Stimulated activated memory B cell treated with anti-CD40 and anti-IgM and Interleukin-4, amounts not matched to agents 10 μg/mL and 1 μg/mL and 100 μg/mL, for 72 hours (primary cell): ENCODE results near the gene MEF2D.

ENCODE experiments used
- ATAC-seq: fragments of 150-1000 bp; cut with Tn5 transposase; 2 replicates; pipeline ENCODE4 v1.10.0; 2021
- H3K27ac Mint-ChIP-seq: one replicate; pipeline ENCODE4 v1.8.0; 2022; ENCODE audit warnings: mild to moderate bottlenecking, mixed read lengths
- H3K27me3 Mint-ChIP-seq: one replicate; pipeline ENCODE4 v1.8.0; 2022; ENCODE audit warnings: mixed read lengths
- H3K36me3 Mint-ChIP-seq: one replicate; pipeline ENCODE4 v1.8.0; 2022; ENCODE audit warnings: mixed read lengths
- H3K4me1 Mint-ChIP-seq: one replicate; pipeline ENCODE4 v1.8.0; 2022; ENCODE audit warnings: mixed read lengths
- H3K4me3 Mint-ChIP-seq: one replicate; pipeline ENCODE4 v1.8.0; 2022; ENCODE audit warnings: mild to moderate bottlenecking, moderate library complexity, mixed read lengths
- H3K9me3 Mint-ChIP-seq: one replicate; pipeline ENCODE4 v1.8.0; 2022; ENCODE audit warnings: mixed read lengths

Gene MEF2D

DNA sequence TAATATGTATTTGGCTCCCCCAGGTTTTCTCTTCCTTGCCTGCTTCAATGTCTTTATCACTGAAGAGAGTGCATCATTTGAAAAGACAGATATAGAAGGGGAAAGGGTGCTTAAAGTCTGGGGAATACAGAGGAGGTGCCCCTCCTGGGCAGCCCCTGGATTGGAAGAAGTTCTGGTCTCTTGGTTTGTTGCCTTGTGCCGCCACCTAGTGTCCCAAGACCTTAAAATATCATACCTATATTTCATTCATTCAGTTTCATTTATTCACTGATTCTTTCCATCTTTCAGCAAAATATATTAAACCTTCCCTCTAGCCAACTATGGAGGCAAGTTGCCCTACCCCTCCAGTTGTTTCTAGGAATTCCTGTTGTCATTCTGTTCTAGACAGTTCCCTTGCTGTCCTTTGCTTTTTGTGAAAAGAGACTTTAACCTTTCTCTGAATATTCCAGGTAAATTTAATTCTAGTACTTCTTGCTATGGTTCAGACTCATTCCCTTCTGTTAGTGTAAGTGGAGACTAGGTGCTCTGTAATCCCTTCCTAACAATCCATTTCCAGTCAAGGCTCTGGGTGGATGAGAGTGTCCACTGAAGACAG, 56.1 kb downstream of the MEF2D start:
- H3K4me3 Mint-ChIP-seq, result no peak overlapping the region
- peaks cover 80% of the 10 kb centered on the region for H3K27me3 Mint-ChIP-seq
- H3K27ac Mint-ChIP-seq, result no peak overlapping the region
- no peaks in the 10 kb centered on the region for H3K9me3 Mint-ChIP-seq
- no peak for ATAC-seq
- H3K36me3 Mint-ChIP-seq, result no peaks in the 10 kb centered on the region
- peaks cover 7% of the 10 kb centered on the region for H3K4me1 Mint-ChIP-seq

DNA sequence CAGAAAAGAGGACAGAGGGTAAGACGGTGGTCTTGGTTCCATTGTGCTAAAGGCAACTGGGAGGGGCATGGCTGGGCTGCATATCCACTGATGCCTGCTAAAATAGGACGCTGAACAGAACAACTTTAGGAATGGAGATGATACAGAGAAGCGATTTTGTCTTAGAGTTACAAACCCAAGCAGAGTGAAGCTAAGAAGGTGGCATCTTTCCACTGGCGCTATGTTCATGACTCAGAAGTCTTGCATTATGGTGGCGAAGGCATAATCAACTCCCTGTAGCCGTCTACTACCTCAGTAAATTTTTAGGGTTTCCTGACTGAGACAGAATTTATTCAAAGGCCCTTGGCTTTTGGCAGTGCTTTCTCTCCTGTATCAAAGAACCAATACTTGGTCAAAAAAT, 57.3 kb downstream of the MEF2D start:
- H3K27ac Mint-ChIP-seq, result no peak overlapping the region
- no peaks in the 10 kb centered on the region for H3K36me3 Mint-ChIP-seq
- H3K27me3 Mint-ChIP-seq, result peaks cover 85% of the 10 kb centered on the region
- peaks cover 13% of the 10 kb centered on the region for H3K4me1 Mint-ChIP-seq
- no peaks in the 10 kb centered on the region for H3K9me3 Mint-ChIP-seq
- no peak for ATAC-seq
- no peak overlapping the region for H3K4me3 Mint-ChIP-seq

DNA sequence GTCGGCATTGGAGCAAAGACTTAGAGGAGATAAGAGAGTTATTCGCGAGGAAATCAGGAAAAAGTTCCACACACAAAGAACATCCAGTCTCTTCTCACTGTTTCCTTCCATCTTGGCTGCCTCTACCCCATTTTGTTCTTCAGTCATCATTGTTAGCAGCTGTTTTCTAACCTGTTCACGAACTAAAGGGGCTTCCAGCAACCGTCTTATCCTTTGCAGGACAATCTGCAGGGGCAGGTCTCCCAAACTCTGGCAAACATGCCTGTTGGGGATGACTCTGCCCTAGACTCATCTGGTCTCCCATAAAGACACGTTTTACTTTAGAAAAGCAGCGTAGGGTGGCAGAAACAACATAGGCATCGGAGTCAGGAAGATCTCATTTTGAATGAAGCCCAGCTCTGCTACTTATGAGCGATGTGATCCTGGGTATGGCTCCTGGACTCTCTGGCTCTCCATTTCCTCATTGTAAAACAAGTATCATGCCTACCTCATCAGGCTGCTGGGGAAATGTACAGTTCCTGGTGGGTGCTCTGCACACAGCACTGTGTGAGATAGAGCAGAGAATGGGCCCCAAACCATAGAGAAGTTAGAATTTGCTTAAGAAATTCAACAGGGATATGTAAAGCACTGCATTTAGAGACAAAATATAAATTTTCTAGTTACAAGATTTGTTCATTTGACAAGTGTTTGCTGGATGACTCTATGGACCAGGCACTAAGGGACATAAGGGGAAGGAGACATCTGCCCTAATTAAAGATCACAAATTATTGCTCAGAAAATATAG, 59.7 kb downstream of the MEF2D start:
- H3K9me3 Mint-ChIP-seq, result no peaks in the 10 kb centered on the region
- peaks cover 28% of the 10 kb centered on the region for H3K4me1 Mint-ChIP-seq
- H3K27ac Mint-ChIP-seq, result no peak overlapping the region
- H3K27me3 Mint-ChIP-seq, result peaks cover 85% of the 10 kb centered on the region
- no peak for ATAC-seq
- no peak overlapping the region for H3K4me3 Mint-ChIP-seq
- H3K36me3 Mint-ChIP-seq, result no peaks in the 10 kb centered on the region

DNA sequence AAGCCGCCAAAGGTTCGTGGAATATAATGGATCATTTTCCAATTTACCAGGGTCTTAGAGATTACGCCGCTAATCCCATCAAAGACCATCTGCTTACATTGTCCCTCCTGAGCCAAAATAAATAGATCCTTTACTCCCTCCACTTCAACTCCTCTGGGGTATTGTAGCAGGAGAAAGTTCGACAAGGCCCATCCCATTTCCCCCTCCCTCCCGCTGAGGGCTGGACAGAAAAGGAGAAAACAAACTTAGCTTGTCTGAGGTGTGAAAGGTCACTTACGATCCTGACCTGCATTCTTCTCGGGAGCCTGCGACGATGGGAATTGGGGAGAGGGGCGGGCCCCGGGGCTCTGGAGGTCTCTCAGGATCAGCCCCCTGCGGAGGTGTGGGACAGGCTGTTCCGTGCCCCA, 60.8 kb downstream of the MEF2D start:
- Mint-ChIP-seq H3K9me3 (no peaks in the 10 kb centered on the region), H3K36me3 (no peaks in the 10 kb centered on the region), H3K4me3 (no peak overlapping the region), H3K27me3 (peaks cover 85% of the 10 kb centered on the region), H3K27ac (no peak overlapping the region), H3K4me1 (peaks cover 34% of the 10 kb centered on the region)
- no peak for ATAC-seq

DNA sequence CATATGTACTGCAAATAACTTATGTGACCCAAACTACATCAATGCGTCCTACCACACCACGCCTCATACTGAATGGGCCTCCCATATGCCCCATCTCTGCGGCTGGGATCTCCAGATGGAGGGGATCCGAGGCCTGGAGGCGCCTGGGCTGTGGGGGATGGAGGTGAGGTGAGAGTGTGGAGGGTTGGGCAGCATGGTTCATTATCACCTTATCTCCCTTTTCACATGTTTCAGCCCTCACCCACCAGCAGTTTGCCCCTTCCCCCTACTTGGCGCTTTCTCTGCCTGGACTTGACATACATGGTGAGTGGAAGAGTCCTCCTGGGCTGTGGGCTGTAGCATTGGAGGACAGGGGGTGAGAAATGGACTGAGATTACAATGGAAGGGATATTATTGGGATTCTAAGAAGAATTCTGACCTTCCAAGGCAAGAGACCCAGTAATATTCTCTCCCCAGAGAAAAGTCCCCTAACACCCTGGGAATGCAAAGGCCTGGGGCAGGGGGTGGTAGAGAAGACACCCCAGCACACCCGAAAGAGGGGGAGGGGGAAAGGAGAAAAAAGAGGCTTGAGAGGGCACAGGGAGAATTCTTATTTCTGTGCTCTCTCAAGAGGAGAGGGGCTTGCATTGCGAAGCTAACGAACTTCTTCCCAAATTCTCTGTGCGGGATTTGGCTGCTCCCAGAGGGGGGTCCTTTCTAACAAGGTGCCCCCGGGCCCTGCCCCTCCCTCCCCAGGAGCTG, 61.4 kb downstream of the MEF2D start:
- Mint-ChIP-seq H3K4me1 (peaks cover 34% of the 10 kb centered on the region), H3K36me3 (no peaks in the 10 kb centered on the region), H3K4me3 (no peak overlapping the region), H3K27me3 (peaks cover 85% of the 10 kb centered on the region), H3K9me3 (no peaks in the 10 kb centered on the region), H3K27ac (no peak overlapping the region)
- no peak for ATAC-seq

DNA sequence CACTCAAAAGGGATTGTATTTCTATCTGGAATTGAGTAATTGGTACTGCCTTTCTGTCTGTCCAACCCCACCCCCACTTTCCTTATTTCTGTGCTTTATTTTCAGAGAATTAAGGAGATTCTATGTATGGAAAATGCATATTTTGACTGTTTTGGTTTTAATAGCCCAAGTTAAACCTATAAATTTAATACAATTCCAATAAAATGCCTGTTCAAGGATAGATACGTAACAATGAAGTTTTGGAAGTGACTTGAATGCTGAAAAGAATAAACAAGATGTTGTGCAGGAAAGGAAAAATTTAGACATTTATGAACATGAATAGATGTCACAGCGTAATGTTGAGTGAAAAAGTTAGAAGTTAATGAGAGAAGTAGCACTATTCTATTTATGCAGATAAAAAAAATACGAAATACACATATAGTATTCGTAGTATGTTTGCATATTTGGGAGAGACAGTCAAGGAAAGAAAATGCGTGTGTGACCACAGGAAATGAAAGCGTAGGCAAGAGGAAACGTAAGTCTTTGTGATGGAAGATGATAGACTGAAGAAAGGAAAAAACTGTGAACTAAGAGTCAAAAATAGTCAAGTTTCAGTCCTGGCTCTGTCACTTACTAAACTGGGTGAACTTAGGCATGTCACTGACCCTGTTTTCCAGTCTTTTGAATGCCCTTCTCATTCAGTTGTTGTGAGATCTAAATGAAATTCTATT, 62.1 kb downstream of the MEF2D start:
- no peaks in the 10 kb centered on the region for H3K9me3 Mint-ChIP-seq
- no peak overlapping the region for H3K4me3 Mint-ChIP-seq
- peaks cover 88% of the 10 kb centered on the region for H3K27me3 Mint-ChIP-seq
- no peak overlapping the region for H3K27ac Mint-ChIP-seq
- no peaks in the 10 kb centered on the region for H3K36me3 Mint-ChIP-seq
- no peak for ATAC-seq
- H3K4me1 Mint-ChIP-seq, result peaks cover 34% of the 10 kb centered on the region

DNA sequence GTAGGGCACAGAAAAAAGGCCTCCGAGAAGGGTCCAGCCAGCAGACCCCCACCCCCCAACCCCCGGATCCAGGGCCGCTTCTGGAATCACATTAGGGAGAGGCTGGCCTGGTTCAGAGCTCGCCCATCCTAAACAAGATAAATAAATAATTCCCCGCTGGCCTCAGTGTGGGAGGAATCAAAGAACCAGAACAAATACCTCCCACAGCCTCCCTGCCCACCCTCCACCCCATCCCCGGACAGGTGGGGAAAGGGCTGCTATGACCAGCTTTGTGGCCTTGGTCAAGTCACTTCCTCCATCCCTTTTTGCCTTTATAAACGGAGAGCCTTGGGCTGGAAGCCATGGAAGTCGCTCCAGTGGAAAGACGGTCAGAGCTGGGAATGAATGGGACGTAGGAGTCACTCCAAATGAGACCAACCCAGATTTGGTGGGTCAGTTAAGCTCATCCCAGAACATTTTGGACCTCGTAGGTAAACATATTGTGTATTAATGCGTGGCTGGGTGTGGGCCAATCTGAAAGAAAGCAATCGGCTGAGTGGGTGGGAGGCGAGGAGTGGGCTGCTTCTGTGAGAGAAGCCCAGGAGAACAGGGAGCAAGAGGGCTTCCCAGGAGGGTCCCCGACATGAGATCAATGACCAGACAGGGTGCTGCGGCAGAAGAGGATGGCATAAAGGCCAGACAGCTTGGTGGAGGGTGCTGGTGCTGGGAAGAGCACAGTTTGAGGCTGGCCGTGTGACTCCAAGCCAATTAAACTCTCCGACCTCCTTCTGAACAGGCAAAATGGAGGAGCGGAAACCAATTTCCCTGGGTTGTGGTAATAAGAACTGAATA, 63.3 kb downstream of the MEF2D start:
- peaks cover 100% of the 10 kb centered on the region for H3K27me3 Mint-ChIP-seq
- ATAC-seq, result no peak
- H3K9me3 Mint-ChIP-seq, result no peaks in the 10 kb centered on the region
- no peak overlapping the region for H3K4me3 Mint-ChIP-seq
- H3K36me3 Mint-ChIP-seq, result no peaks in the 10 kb centered on the region
- H3K27ac Mint-ChIP-seq, result no peak overlapping the region
- peaks cover 34% of the 10 kb centered on the region for H3K4me1 Mint-ChIP-seq

DNA sequence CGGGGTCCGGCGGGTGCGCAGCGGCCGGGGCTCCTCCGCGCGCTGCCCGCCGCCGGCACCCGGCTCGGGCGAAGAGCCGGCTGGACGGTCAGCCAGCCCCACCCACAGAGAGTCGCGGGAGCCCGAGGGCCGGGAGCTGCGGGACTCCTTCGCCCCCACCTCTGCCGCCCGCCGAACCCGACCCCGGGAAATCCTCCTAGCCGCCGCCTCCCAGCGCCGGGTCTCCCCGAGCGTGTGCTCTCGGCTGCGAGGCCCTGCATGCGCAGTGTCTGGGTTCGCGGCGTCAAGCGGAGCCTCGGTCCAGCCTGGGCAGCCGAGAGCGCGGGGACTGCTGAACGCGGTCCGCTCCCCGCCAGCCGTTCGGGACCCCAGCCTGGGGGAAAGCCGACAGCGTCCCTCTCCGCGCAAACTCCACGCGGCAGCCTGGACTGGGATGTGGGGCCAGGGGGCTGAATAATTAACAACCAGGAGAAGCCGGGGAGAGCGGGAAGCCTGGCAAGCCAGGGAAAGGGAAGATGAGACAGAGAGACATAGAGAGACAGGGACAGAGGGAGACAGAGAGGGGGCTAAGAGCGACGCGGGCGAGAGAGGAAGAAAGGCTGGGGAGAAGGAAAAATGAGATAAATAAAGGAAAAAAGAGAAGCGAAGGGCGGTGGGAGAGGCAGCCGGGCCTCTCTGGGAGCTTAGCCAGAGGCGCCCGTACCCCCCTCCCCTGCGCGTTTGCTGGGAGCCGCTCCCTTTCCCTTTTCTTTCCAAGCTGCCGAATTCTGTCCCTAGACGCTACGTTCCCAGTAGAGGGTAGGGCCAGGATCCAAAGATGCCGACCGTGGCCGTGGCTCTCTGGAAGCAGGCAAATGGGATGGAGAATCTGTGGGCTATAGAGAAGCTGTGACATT, 64.2 kb downstream of the MEF2D start:
- ATAC-seq, result no peak
- Mint-ChIP-seq H3K4me1 (peaks cover 34% of the 10 kb centered on the region), H3K27ac (peak overlapping the region; percentile 30), H3K4me3 (peak overlapping the region; percentile 12), H3K36me3 (no peaks in the 10 kb centered on the region), H3K9me3 (no peaks in the 10 kb centered on the region), H3K27me3 (peaks cover 100% of the 10 kb centered on the region)

DNA sequence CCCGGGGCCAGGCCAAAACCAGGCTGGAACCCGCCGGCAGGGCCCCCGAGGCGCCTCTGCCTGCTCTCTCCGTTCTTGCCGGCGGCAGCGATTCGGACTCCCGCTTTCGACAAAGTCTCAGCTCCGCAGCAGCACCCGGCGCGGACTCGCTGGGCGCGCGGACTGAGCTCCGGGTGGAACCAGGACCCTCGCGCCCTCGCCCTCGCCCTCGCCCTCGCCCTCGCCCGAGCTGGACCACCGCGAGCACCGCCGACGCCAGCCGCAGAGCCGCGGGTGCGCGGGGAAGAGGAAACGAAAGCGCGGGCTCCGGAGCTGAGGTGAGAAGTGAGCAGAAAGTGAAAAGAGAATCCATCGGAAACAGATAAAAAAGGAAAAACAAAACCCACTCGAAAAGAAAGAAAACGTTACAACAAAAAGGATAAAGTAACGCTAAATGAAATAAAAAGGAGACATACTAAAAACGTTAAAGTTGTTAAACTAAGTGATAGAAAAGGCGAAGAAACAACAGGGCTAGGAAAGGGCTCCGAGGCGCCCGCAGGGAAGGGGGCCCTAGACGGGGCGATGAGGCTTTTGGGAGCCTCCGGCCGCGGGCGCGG, 64.9 kb downstream of the MEF2D start:
- peak; percentile 27 for ATAC-seq
- H3K4me1 Mint-ChIP-seq, result peaks cover 34% of the 10 kb centered on the region
- peaks cover 100% of the 10 kb centered on the region for H3K27me3 Mint-ChIP-seq
- peak overlapping the region; percentile 30 for H3K27ac Mint-ChIP-seq
- no peaks in the 10 kb centered on the region for H3K36me3 Mint-ChIP-seq
- H3K9me3 Mint-ChIP-seq, result no peaks in the 10 kb centered on the region
- H3K4me3 Mint-ChIP-seq, result peak overlapping the region; percentile 80

DNA sequence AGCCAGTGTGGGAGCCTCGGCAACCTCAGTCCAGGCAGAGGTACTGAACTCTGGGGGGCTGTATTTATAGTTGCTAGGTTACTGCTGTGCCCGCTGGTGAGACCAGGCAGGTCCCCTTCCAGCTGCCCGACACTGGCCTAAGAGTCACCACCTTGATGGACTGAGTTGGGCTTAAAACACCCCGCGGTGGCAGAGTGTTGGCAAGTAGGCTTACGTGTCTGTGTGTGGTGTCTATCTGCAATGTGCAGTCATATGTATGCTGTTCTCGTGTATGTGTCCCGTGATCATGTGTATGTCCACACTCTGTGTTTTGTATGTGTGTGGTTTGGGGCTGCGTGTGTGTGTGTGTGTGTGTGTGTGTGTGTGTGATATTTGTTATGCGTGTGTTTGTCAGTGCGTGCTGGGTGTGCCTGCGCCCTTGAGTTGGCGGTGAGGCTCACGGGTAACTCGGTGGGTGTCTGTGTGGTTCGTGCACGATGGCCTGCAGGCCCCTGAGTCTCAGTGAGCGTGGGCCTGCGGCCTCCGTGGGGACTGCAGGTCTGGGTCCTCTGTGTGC, 65.5 kb downstream of the MEF2D start:
- peak overlapping the region; percentile 54 for H3K4me3 Mint-ChIP-seq

DNA sequence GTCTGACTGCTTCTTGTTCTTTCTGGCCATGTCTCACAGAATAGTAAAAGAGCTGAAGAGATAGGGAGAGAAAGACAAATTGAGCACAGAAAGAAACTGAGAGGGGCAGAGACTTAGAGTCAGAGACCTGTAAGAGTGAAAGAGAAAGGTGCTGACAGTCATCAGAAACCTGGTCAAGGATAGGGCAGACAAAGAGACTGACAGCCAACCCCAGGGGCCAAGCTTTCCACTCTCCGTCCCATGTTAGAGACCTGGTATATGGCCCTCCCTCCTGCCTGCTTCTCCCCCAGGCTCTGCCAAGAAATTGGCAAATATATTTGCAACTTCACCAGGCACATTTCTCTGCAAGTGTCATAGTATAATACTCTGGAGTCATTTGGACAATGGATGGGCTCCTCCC, 67.0 kb downstream of the MEF2D start:
- H3K9me3 Mint-ChIP-seq, result no peaks in the 10 kb centered on the region
- H3K27ac Mint-ChIP-seq, result no peak overlapping the region
- H3K4me3 Mint-ChIP-seq, result no peak overlapping the region
- H3K36me3 Mint-ChIP-seq, result no peaks in the 10 kb centered on the region
- peaks cover 100% of the 10 kb centered on the region for H3K27me3 Mint-ChIP-seq
- ATAC-seq, result no peak
- H3K4me1 Mint-ChIP-seq, result peaks cover 36% of the 10 kb centered on the region

More for the DNA sequence above, 65.5 kb downstream of the MEF2D start:
- no peaks in the 10 kb centered on the region for H3K36me3 Mint-ChIP-seq
- H3K27ac Mint-ChIP-seq, result peak overlapping the region; percentile 30
- H3K9me3 Mint-ChIP-seq, result no peaks in the 10 kb centered on the region
- peaks cover 34% of the 10 kb centered on the region for H3K4me1 Mint-ChIP-seq
- peak; percentile 43 for ATAC-seq
- peaks cover 100% of the 10 kb centered on the region for H3K27me3 Mint-ChIP-seq

DNA sequence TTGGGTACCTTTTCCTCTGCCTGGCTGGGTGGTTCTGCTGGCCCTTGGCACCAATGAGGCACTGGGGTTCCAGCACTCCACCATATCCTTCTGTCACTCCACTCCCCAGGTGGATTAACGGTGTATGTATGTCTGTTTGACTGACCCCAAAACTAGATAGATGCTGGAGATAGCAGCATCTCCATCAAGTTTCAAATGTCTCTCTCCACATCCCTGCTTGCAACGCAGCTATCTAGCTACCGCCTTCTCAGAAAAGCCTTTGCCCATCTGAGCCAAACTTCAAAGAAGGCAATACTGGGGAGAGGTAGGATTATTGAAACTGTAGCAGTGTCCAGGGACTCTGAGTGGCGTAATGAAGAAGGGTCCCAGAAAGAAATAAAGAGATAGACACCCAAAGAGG, 67.5 kb downstream of the MEF2D start:
- Mint-ChIP-seq H3K4me1 (peaks cover 31% of the 10 kb centered on the region), H3K36me3 (no peaks in the 10 kb centered on the region), H3K9me3 (no peaks in the 10 kb centered on the region), H3K27me3 (peaks cover 100% of the 10 kb centered on the region), H3K27ac (no peak overlapping the region), H3K4me3 (no peak overlapping the region)
- ATAC-seq, result no peak

DNA sequence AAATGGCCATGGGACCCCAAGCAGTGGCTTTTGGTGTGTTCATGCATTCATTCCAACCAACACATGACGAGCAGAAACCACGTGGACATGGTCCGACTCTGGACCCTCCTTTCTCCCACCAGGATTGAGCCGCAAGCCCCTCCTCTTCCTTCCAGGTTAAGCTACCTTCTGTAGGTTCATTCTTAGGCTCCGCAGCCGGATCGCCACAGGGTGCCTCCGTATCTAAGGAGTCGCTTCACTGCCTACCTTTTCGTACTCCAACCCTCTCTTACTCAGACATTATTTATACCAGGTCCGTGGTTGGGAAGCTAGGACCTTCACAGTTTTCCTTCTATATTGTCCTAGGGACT, 67.9 kb downstream of the MEF2D start:
- H3K4me1 Mint-ChIP-seq, result peaks cover 31% of the 10 kb centered on the region
- H3K27me3 Mint-ChIP-seq, result peaks cover 100% of the 10 kb centered on the region
- no peaks in the 10 kb centered on the region for H3K9me3 Mint-ChIP-seq
- ATAC-seq, result no peak
- H3K4me3 Mint-ChIP-seq, result no peak overlapping the region
- no peaks in the 10 kb centered on the region for H3K36me3 Mint-ChIP-seq
- H3K27ac Mint-ChIP-seq, result no peak overlapping the region
